Cardiac fibroblast (primary cell): Measurements from ENCODE around the gene SYT8.

Experiments
- DNase-seq, 2 donors: peaks; one replicate each; pipeline versions ENCODE4 v3.0.0 to v3.0.0-alpha.2; 2010; ENCODE audit warnings: low read depth in 2 of 2
- H3K4me3 ChIP-seq, 2 donors: replicated peaks in 1 of 2; 1 replicate in 1 of 2; 2 replicates in 1 of 2; pipeline ENCODE4 v1.5.1; 2011; ENCODE audit warnings: low read depth in 2 of 2, low read length in 2 of 2, mild to moderate bottlenecking in 2 of 2, moderate library complexity in 1 of 2
- CTCF ChIP-seq: IDR thresholded peaks from one replicate; pipeline ENCODE4 v1.5.1; 2011; ENCODE audit warnings: low read depth, mild to moderate bottlenecking, low read length, inconsistent platforms

The SYT8 gene

GRCh38 chr11:1859004-1859403 lies 24.2 kb downstream of the SYT8 start:
- H3K4me3 ChIP-seq: no peak overlapping the region
- no peak for TF ChIP-seq CTCF
- DNase-seq: no peak

- H3K4me3 ChIP-seq: no peak overlapping the region
- no peak for DNase-seq
Measured at GRCh38 chr11:1860108-1860507, 25.3 kb downstream of the SYT8 start.

GRCh38 chr11:1861435-1862411 lies 26.9 kb downstream of the SYT8 start:
- no peak overlapping the region for H3K4me3 ChIP-seq
- DNase-seq: no peak
- no peak for TF ChIP-seq CTCF

More at GRCh38 chr11:1860108-1860507, 25.3 kb downstream of the SYT8 start:
- no peak for TF ChIP-seq CTCF

GRCh38 chr11:1862588-1863351 lies 28.0 kb downstream of the SYT8 start:
- TF ChIP-seq CTCF: no peak
- peak; percentile 37 to 65 for DNase-seq
- H3K4me3 ChIP-seq: no peak overlapping the region

DNA sequence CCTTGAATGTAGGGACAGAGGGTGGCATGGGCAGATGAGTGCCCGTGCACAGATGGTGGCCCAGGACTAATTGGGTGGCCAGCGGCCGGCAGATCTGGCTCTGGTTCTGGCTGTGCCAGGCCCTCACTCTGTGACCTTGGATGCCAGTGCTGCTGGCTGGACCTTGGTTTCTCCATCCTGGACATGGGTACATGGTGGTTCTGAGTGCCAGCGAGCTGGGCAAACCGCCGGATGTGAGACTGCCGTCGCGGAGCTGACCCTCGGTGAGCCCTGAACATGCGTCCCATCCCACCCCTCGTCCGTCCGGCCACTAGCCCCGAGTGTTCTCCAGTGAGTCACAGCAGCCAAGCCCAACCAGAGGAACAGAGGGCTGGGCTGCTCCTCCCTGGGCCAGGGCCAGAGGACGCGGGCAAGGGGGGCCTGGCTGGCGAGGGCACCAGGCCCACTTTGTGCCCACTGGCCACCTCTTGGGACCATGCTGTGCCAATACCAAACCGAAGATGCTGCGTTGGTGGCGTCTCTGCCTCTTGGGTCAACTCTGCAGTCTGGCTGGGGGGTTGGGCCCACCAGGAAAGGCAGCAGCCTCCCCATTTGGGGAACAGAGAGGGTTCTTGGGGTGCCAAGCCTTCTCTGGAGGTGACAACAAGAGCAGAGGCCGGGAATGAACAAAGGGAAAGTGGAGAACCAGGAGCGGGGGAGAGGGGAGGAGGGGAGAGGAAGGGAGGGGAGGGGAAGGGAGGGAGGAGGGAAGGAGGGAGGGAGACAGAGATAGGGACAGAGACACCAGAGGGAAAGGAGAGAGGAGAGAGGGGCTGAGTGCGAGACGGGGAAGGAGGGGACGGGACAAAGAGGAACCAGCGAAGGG lies 28.8 kb downstream of the SYT8 start:
- no peak for TF ChIP-seq CTCF
- peak; percentile 89 to 91 for DNase-seq
- H3K4me3 ChIP-seq: peak overlapping the region in 1 of 2 donors; percentile 23

DNA sequence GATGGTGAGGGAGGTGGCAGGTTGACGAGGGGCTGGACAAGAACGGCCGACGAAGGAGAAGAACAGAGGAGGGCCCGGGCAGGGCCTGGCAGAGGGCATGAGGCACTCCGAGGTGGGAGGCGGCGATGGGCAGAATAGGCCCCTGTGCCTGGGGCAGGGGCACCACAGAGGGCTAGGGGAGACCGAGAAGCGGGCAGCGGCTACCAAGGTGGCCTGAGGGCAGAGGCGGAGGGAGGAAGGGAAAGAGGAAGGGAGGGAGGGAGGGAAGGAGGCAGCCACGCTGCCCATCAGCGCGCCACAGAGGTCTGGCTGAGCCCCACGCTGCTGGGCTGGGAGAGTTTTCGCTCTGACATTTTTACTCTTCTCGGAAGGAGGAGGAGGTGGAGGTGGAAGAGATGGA lies 29.4 kb downstream of the SYT8 start:
- H3K4me3 ChIP-seq: peak overlapping the region in 1 of 2 donors; percentile 23
- TF ChIP-seq CTCF: no peak
- peak in 1 of 2 donors; percentile 34 for DNase-seq
